PC-3 (cell line): ENCODE measurements around the gene HLA-DMB.

ENCODE experiments used
- EZH2 ChIP-seq: fragments of 300-600 bp; sonication (generic); IDR thresholded peaks from one replicate; pipeline ENCODE4 v1.6.1; 2017; ENCODE audit warnings: antibody characterized with exemption, mild to moderate bottlenecking, low read length; ENCODE audit not compliant: unreplicated experiment
- TF ChIP-seq, protein P1 (sequence below): fragments of 300-600 bp; sonication (generic); conservative IDR thresholded peaks from 2 replicates; pipeline ENCODE4 v1.5.1; 2017; ENCODE audit warnings: antibody characterized with exemption, low read depth, mild to moderate bottlenecking, low read length

DNA sequence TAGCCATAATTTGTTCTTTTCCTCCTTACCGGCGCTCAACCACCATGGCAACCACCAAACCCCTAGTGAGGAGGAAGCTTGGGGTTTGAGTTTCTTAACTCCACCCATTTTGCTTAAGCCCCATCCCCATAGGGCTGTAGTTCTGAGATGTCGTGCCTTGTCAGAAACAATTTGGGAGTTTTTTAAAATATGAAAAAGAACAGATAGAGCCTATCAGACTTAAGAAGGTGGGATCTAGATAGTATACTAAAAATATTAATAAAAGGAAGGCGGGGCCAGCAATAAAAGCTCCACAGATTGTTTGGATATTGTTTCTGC lies 33.1 kb upstream of the HLA-DMB start:
- TF ChIP-seq, protein P1, sequence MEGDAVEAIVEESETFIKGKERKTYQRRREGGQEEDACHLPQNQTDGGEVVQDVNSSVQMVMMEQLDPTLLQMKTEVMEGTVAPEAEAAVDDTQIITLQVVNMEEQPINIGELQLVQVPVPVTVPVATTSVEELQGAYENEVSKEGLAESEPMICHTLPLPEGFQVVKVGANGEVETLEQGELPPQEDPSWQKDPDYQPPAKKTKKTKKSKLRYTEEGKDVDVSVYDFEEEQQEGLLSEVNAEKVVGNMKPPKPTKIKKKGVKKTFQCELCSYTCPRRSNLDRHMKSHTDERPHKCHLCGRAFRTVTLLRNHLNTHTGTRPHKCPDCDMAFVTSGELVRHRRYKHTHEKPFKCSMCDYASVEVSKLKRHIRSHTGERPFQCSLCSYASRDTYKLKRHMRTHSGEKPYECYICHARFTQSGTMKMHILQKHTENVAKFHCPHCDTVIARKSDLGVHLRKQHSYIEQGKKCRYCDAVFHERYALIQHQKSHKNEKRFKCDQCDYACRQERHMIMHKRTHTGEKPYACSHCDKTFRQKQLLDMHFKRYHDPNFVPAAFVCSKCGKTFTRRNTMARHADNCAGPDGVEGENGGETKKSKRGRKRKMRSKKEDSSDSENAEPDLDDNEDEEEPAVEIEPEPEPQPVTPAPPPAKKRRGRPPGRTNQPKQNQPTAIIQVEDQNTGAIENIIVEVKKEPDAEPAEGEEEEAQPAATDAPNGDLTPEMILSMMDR: no peak
- no peak for TF ChIP-seq EZH2
